Transverse colon (tissue), 3 donors: ENCODE data around the gene OGA.

Experiments used
- CTCF ChIP-seq, 5 experiments: fragments of 200-600 bp in 3 of 5; fragments of 450-650 bp in 2 of 5; sonication (generic) in 3 of 5; IDR thresholded peaks; 1 replicate in 2 of 5; 2 replicates in 3 of 5; pipeline ENCODE4 v1.5.1; 2016 to 2017; ENCODE audit warnings: antibody characterized with exemption in 5 of 5, inconsistent platforms in 3 of 5, mild to moderate bottlenecking in 2 of 5, moderate library complexity in 1 of 5
- EP300 ChIP-seq: sonication (generic); formaldehyde crosslinking; IDR thresholded peaks from one replicate; pipeline ENCODE4 v1.6.1; 2017; ENCODE audit warnings: antibody characterized with exemption, low read depth
- POLR2A ChIP-seq: fragments of 450-650 bp; IDR thresholded peaks from one replicate; pipeline ENCODE4 v1.6.1; 2016; ENCODE audit warnings: antibody characterized with exemption, mild to moderate bottlenecking, moderate library complexity

DNA sequence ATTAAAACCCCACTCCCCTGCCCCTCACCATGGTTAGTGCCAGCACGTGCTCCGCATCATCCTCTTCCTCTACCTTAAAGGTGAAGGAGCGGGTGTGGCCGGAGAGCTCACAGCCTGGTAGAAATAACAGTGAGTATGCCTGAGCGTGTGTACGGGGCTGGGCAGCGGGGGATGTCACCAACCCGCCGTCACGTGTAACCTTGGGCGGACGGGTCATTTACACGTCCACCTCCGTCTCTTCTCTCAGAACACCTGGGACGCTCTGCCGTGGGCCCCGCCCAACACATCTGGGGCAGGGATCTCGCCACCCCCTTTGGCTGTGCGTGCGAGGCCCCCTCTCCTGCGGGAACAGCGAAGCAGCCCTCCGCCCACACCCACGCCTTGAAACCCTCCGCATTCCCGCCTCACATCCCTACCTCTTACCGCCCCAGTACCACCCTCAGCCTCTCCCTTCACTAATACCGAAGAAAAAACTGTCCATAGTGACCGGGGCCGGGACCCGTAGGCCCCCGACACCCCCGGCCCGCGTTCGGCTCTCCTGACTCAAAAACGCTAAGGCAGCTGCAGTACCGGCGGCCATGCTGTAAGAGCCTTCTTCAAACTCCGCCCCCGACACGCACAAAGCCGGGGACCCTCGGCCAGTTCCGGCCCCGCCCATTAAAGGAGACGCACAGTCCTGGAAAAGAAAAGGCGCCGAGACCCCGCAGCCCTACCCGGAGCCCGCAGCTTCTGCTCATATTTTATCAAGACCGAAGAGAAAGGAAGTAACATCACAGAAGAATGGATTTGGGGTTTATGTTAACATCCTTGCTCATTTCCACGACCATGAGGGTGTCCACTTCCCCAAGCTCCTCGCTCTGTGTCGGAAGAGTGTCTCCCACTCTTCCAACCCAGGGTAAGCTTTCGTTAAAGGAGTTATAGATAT is 35.2 kb downstream of the OGA start, which contains the start of gene NPM3:
- no peak for TF ChIP-seq CTCF (IDR thresholded peaks at IDR 0.05)
- TF ChIP-seq EP300 = no peak
- TF ChIP-seq POLR2A = peak; percentile 18
